Psoas muscle (tissue), 8 donors: Measurements from ENCODE around the gene KDM5B. TPM values are rescaled to one million over a fixed set of nuclear protein-coding genes. Genes with fewer than 3 reads are reported as not detected.

Experiments
- ATAC-seq, 4 donors: fragments of 200-7000 bp; cut with Tn5 transposase; one replicate each; pipeline ENCODE4 v1.9.1; 2020; ENCODE audit warnings: moderate library complexity in 3 of 4, mild to moderate bottlenecking in 2 of 4
- DNase-seq, 2 donors: peaks; one replicate each; pipeline ENCODE4 v3.0.0-alpha.2; 2020
- H3K27ac ChIP-seq: fragments of 200-600 bp; one replicate; pipeline ENCODE4 v1.8.0; 2022
- H3K27me3 ChIP-seq, 3 donors: fragments of 200-600 bp in 1 of 3; one replicate each; pipeline versions ENCODE4 v1.6.1 to v1.8.0; 2013 to 2022; ENCODE audit warnings: low read length in 2 of 3, mild to moderate bottlenecking in 2 of 3, moderate library complexity in 1 of 3; ENCODE audit not compliant: insufficient read depth in 3 of 3
- H3K36me3 ChIP-seq, 2 donors: fragments of 200-600 bp in 1 of 2; one replicate each; pipeline versions ENCODE4 v1.6.1 to v1.8.0; 2013 to 2022; ENCODE audit warnings: low read depth in 1 of 2, mild to moderate bottlenecking in 1 of 2, moderate library complexity in 1 of 2; ENCODE audit not compliant: insufficient read depth in 1 of 2
- H3K4me1 ChIP-seq: fragments of 200-600 bp; one replicate; pipeline ENCODE4 v1.8.0; 2022
- H3K4me3 ChIP-seq: fragments of 200-600 bp; one replicate; pipeline ENCODE4 v1.8.0; 2022; ENCODE audit warnings: mild to moderate bottlenecking
- H3K9me3 ChIP-seq: fragments of 200-600 bp; one replicate; pipeline ENCODE4 v1.8.0; 2022
- CTCF ChIP-seq: fragments of 200-600 bp; IDR thresholded peaks from one replicate; pipeline ENCODE4 v1.8.0; 2022; ENCODE audit warnings: antibody characterized with exemption
- WGBS, 3 donors: extraction: QIAGEN DNeasy Blood & Tissue Kit; methylation state at CpG; one replicate each; pipeline versions ENCODE4 v1.1.6 to v1.1.7; 2013; 5-methylcytosine and 5-hydroxymethylcytosine counted together
- intact Hi-C, 2 donors: fragments of 100-400 bp; cut with DNase I; formaldehyde crosslinking; loops; one replicate each; pipeline versions ENCODE4 v1.11.0 to v1.14.2; 2022
- polyA plus RNA-seq, 3 donors: library from polyadenylated mRNA; stranded (reverse); fragments of 200-250 nt; gene quantifications; one replicate each; pipeline ENCODE4 v1.2.3, GENCODE V29; 2013
- total RNA-seq, 4 donors: library from RNA; stranded (reverse); fragmentation: NEBNext Ultra II Directional in 2 of 4; extraction: Animal tissue kit (Norgen Biotek cat#: 25700) in 2 of 4; gene quantifications; one replicate each; pipeline versions ENCODE4 v1.2.1 to v1.2.4, GENCODE V29; 2021 to 2023
- donor health status: healthy with polysubstance abuse.
- donor health status: DM: no; HTN: no; CAD: no; lungs with moderate emphysema.
- donor health status: Bipolar disorder and iron deficiency.
- donor health status: healthy.
- donor health status: DM: yes; HTN: yes; CAD: no.
- donor health status: DM: no; HTN: no; CAD: no.
- donor health status: DM: no; HTN: no; CAD: no.
- donor health status: DM: yes; HTN: yes; CAD: no.

The KDM5B gene
- total and polyA plus RNA-seq, 7 donors = 2.4 to 13.9 (median 10.7) TPM

GRCh38 chr1:202807451-202807925 is 733 bp downstream of the KDM5B start:
- Histone ChIP-seq H3K9me3 (no peaks in the 10 kb centered on the region), H3K4me3 (peak overlapping the region; percentile 94), H3K36me3 (no peaks in the 10 kb centered on the region), H3K27me3 (no peaks in the 10 kb centered on the region), H3K4me1 (peaks cover 17% of the 10 kb centered on the region), H3K27ac (peak overlapping the region; percentile 84)
- DNase-seq (peak; percentile 27 to 61), ATAC-seq (peak in 1 of 4 donors; percentile 12)
- WGBS, 3 donors = 0 to 1% (median 1%) methylated on average over 13 to 45 of the region's 45 CpGs
- intact Hi-C loops = loop anchor here in 1 of 2 donors (5.0 kb wide), 1 partner anchor 80 kb away; the partner anchor contains the start of gene RABIF
- TF ChIP-seq CTCF = no peak

- H3K4me3 ChIP-seq = peak overlapping the region; percentile 94
- H3K9me3 ChIP-seq = no peaks in the 10 kb centered on the region
- H3K36me3 ChIP-seq = no peaks in the 10 kb centered on the region
- TF ChIP-seq CTCF = no peak
- peak in 1 of 2 donors; percentile 26 for DNase-seq
- intact Hi-C loops = loop anchor here in 1 of 2 donors (5.0 kb wide), 1 partner anchor 80 kb away; the partner anchor contains the start of gene RABIF
- WGBS, 3 donors = 3 to 8% (median 6%) methylated on average over 32 to 51 of the region's 51 CpGs
- no peaks in the 10 kb centered on the region for H3K27me3 ChIP-seq
- ATAC-seq = no peak
- peak overlapping the region; percentile 84 for H3K27ac ChIP-seq
- peaks cover 17% of the 10 kb centered on the region for H3K4me1 ChIP-seq
Measured at GRCh38 chr1:202806845-202807450, 1.3 kb downstream of the KDM5B start.

GRCh38 chr1:202805886-202806844 is 2.1 kb downstream of the KDM5B start:
- ATAC-seq (no peak), DNase-seq (no peak)
- Histone ChIP-seq H3K4me1 (peaks cover 17% of the 10 kb centered on the region), H3K27me3 (no peaks in the 10 kb centered on the region), H3K9me3 (no peaks in the 10 kb centered on the region), H3K4me3 (peak overlapping the region; percentile 94), H3K36me3 (no peaks in the 10 kb centered on the region), H3K27ac (peak overlapping the region; percentile 84)
- 40 to 53% (median 53%) methylated on average over 7 of the region's 7 CpGs for WGBS, 3 donors
- intact Hi-C loops = loop anchor here in 1 of 2 donors (5.0 kb wide), 1 partner anchor 81 kb away; the partner anchor contains the start of gene RABIF
- no peak for TF ChIP-seq CTCF

GRCh38 chr1:202804126-202804525 is 4.1 kb downstream of the KDM5B start:
- Histone ChIP-seq H3K27me3 (no peaks in the 10 kb centered on the region), H3K9me3 (no peaks in the 10 kb centered on the region), H3K27ac (no peak overlapping the region), H3K4me1 (peaks cover 14% of the 10 kb centered on the region), H3K36me3 (no peaks in the 10 kb centered on the region), H3K4me3 (no peak overlapping the region)
- ATAC-seq (no peak), DNase-seq (no peak)
- 74 to 79% (median 77%) methylated on average over 4 of the region's 4 CpGs for WGBS, 3 donors
- TF ChIP-seq CTCF = no peak
- intact Hi-C loops = no loop called here
